Fibroblast of the conjunctiva (primary cell): ENCODE results near the gene DDR2.
"Not testable (repeated sequence)": the region's sequence is repeated elsewhere in the genome, so short reads cannot be mapped to it uniquely, and the experiment has no call there.

Experiments
- DNase-seq: peaks from one replicate; pipeline ENCODE4 v3.0.0-alpha.2; 2010; ENCODE audit warnings: low read depth

DDR2 gene

GRCh38 chr1:162772571-162773154 is 140.4 kb downstream of the DDR2 start:
- peak; percentile 59 for DNase-seq

GRCh38 chr1:162774007-162774406 is 141.7 kb downstream of the DDR2 start:
- DNase-seq = no peak

- no peak for DNase-seq
Observed at GRCh38 chr1:162779043-162779442, 146.8 kb downstream of the DDR2 start.

- no peak for DNase-seq
Observed at GRCh38 chr1:162782671-162783070, 150.4 kb downstream of the DDR2 start.

- not testable (repeated sequence) for DNase-seq
Observed at GRCh38 chr1:162784926-162785325, 152.7 kb downstream of the DDR2 start.

- DNase-seq = not testable (repeated sequence)
Observed at GRCh38 chr1:162788783-162789182, 156.5 kb downstream of the DDR2 start.

GRCh38 chr1:162790303-162790984 is 158.2 kb downstream of the DDR2 start, which contains the start of gene HSD17B7:
Gene HSD17B7, plus strand, starts transcription at chr1:162790702. Its CDS starts 99 bp downstream, at chr1:162790801.
- DNase-seq = peak; percentile 10

GRCh38 chr1:162790985-162791357 is 158.7 kb downstream of the DDR2 start:
- DNase-seq = not testable (repeated sequence)

GRCh38 chr1:162794284-162794683 is 162.0 kb downstream of the DDR2 start:
- DNase-seq = not testable (repeated sequence)

GRCh38 chr1:162796617-162797279 is 164.5 kb downstream of the DDR2 start:
- DNase-seq = not testable (repeated sequence)

- peak; percentile 54 for DNase-seq
Observed at GRCh38 chr1:162799995-162800830, 167.9 kb downstream of the DDR2 start.

- not testable (repeated sequence) for DNase-seq
Observed at GRCh38 chr1:162807503-162807902, 175.2 kb downstream of the DDR2 start.

GRCh38 chr1:162812357-162812756 is 180.1 kb downstream of the DDR2 start:
- DNase-seq = not testable (repeated sequence)

- not testable (repeated sequence) for DNase-seq
Observed at GRCh38 chr1:162818136-162818535, 185.9 kb downstream of the DDR2 start.

GRCh38 chr1:162818666-162819065 is 186.4 kb downstream of the DDR2 start:
- DNase-seq = not testable (repeated sequence)

GRCh38 chr1:162822391-162823200 is 190.3 kb downstream of the DDR2 start:
- no peak for DNase-seq

- no peak for DNase-seq
Observed at GRCh38 chr1:162823231-162823630, 191.0 kb downstream of the DDR2 start.

GRCh38 chr1:162823771-162824525 is 191.7 kb downstream of the DDR2 start:
- DNase-seq = no peak

- no peak for DNase-seq
Observed at GRCh38 chr1:162829268-162829667, 197.0 kb downstream of the DDR2 start.

- DNase-seq = no peak
Observed at GRCh38 chr1:162832470-162832869, 200.2 kb downstream of the DDR2 start.
